SK-N-SH treated with all-trans-retinoic acid at 6 μM for 48 hours (cell line): ENCODE data around the gene CDH4.

Experiments used
- POU6F1 ChIP-seq: fragments of 250-450 bp; sonication (Bioruptor Pico); IDR thresholded peaks from 2 replicates; pipeline ENCODE4 v1.8.0; 2021; ENCODE audit warnings: low read depth, mild to moderate bottlenecking, moderate library complexity, borderline replicate concordance
- RARB ChIP-seq: fragments of 250-450 bp; sonication (Bioruptor Pico); IDR thresholded peaks from 2 replicates; pipeline ENCODE4 v1.8.0; 2021; ENCODE audit warnings: mild to moderate bottlenecking, moderate library complexity
- ZNF565 ChIP-seq: fragments of 450-650 bp; formaldehyde crosslinking; conservative IDR thresholded peaks from 2 replicates; pipeline ENCODE4 v1.5.0; 2020; ENCODE audit warnings: low read depth, mild to moderate bottlenecking, moderate library complexity

- no peak for TF ChIP-seq RARB (CRISPR knock-in tag)
- no peak for TF ChIP-seq ZNF565 (CRISPR knock-in tag)
- no peak for TF ChIP-seq POU6F1
These were observed 178.2 kb downstream of the CDH4 start for GRCh38 chr20:61430228-61430624.
